ENCODE data around the gene MED12L. TPM values are rescaled to one million over a fixed set of nuclear protein-coding genes. Genes with fewer than 3 reads are reported as not detected.
A peak's percentile ranks its signal among the peaks of the same experiment; 100 is the strongest.

The MED12L gene
- total RNA-seq, 4 donors from 2014 or later, result 0.12 to 0.77 (median 0.21) TPM

GRCh38 chr3:151289445-151289844 is 204.0 kb downstream of the MED12L start:
- H3K4me1 ChIP-seq, result peaks cover 0 to 4% (median 0%) of the 10 kb centered on the region in 3 donors
- H3K27ac ChIP-seq, result no peak overlapping the region
- no peak for TF ChIP-seq CTCF (IDR thresholded peaks at IDR 0.05)
- TF ChIP-seq POLR2A (IDR thresholded peaks at IDR 0.05), result no peak
- no peak for TF ChIP-seq EP300 (IDR thresholded peaks at IDR 0.05)
- TF ChIP-seq POLR2AphosphoS5 (IDR thresholded peaks at IDR 0.05), result no peak
- no peak for ATAC-seq
- no peaks in the 10 kb centered on the region for H3K36me3 ChIP-seq
- H3K9me3 ChIP-seq, result no peaks in the 10 kb centered on the region
- H3K4me3 ChIP-seq, result no peak overlapping the region
- no peaks in the 10 kb centered on the region for H3K27me3 ChIP-seq
- 6 to 92% methylated on average over 3 of the region's 3 CpGs for WGBS, 2 donors (ENCODE audit: low coverage in 1 of 2)

GRCh38 chr3:151290673-151291072 is 205.2 kb downstream of the MED12L start:
- H3K27me3 ChIP-seq, result no peaks in the 10 kb centered on the region
- H3K36me3 ChIP-seq, result no peaks in the 10 kb centered on the region
- H3K27ac ChIP-seq, result no peak overlapping the region
- WGBS, 2 donors (ENCODE audit: low coverage in 1 of 2), result 32 to 40% methylated on average over 3 of the region's 3 CpGs
- peak in 2 of 4 experiments; percentile 20 to 44 for TF ChIP-seq CTCF (IDR thresholded peaks at IDR 0.05)
- TF ChIP-seq EP300 (IDR thresholded peaks at IDR 0.05), result no peak
- no peak for TF ChIP-seq POLR2A (IDR thresholded peaks at IDR 0.05)
- H3K4me1 ChIP-seq, result no peaks in the 10 kb centered on the region
- no peak overlapping the region for H3K4me3 ChIP-seq
- no peaks in the 10 kb centered on the region for H3K9me3 ChIP-seq
- ATAC-seq, result no peak

- no peak for ATAC-seq
- H3K4me1 ChIP-seq, result no peaks in the 10 kb centered on the region
- WGBS, 2 donors (ENCODE audit: low coverage in 1 of 2), result 69% methylated on average over 6 of the region's 6 CpGs; no CpG with 5 or more reads in 1 of the 2 donors
- H3K27ac ChIP-seq, result no peak overlapping the region
- no peaks in the 10 kb centered on the region for H3K36me3 ChIP-seq
- no peaks in the 10 kb centered on the region for H3K27me3 ChIP-seq
- no peaks in the 10 kb centered on the region for H3K9me3 ChIP-seq
- no peak overlapping the region for H3K4me3 ChIP-seq
- no peak for TF ChIP-seq POLR2A (IDR thresholded peaks at IDR 0.05)
- TF ChIP-seq POLR2AphosphoS5 (IDR thresholded peaks at IDR 0.05), result no peak
- no peak for TF ChIP-seq EP300 (IDR thresholded peaks at IDR 0.05)
- no peak for TF ChIP-seq CTCF (IDR thresholded peaks at IDR 0.05)
These were observed 207.7 kb downstream of the MED12L start for GRCh38 chr3:151293127-151293526.

- no peak overlapping the region for H3K4me3 ChIP-seq
- no peaks in the 10 kb centered on the region for H3K36me3 ChIP-seq
- no peak overlapping the region for H3K27ac ChIP-seq
- H3K4me1 ChIP-seq, result no peaks in the 10 kb centered on the region
- H3K27me3 ChIP-seq, result no peaks in the 10 kb centered on the region
- no peak for ATAC-seq
- WGBS, 2 donors (ENCODE audit: low coverage in 1 of 2), result 60 to 70% methylated on average over 1 to 3 of the region's 3 CpGs
- no peak for TF ChIP-seq EP300 (IDR thresholded peaks at IDR 0.05)
- TF ChIP-seq CTCF (IDR thresholded peaks at IDR 0.05), result no peak
- no peak for TF ChIP-seq POLR2A (IDR thresholded peaks at IDR 0.05)
- no peak for TF ChIP-seq POLR2AphosphoS5 (IDR thresholded peaks at IDR 0.05)
- H3K9me3 ChIP-seq, result no peaks in the 10 kb centered on the region
These were observed 210.8 kb downstream of the MED12L start for GRCh38 chr3:151296226-151296625.

GRCh38 chr3:151297429-151297828 is 212.0 kb downstream of the MED12L start:
- no peak for TF ChIP-seq POLR2A (IDR thresholded peaks at IDR 0.05)
- no peak for TF ChIP-seq POLR2AphosphoS5 (IDR thresholded peaks at IDR 0.05)
- no peak for TF ChIP-seq EP300 (IDR thresholded peaks at IDR 0.05)
- no peak for TF ChIP-seq CTCF (IDR thresholded peaks at IDR 0.05)
- no peak for ATAC-seq

More at GRCh38 chr3:151297429-151297828, 212.0 kb downstream of the MED12L start:
- WGBS, 2 donors (ENCODE audit: low coverage in 1 of 2), result 64 to 81% methylated on average over 2 of the region's 2 CpGs
- Histone ChIP-seq H3K4me1 (no peaks in the 10 kb centered on the region), H3K36me3 (no peaks in the 10 kb centered on the region), H3K27ac (no peak overlapping the region), H3K27me3 (no peaks in the 10 kb centered on the region), H3K9me3 (no peaks in the 10 kb centered on the region), H3K4me3 (no peak overlapping the region)

All from gastroesophageal sphincter (tissue), 4 donors.